KG1 (cell line): Measurements from ENCODE around the gene NPIPA7.
"Not testable (repeated sequence)": the region's sequence is repeated elsewhere in the genome, so short reads cannot be mapped to it uniquely, and the experiment has no call there.

Source experiments
- DNase-seq: peaks from one replicate; lab custom pipeline; 2025; lab: John Stamatoyannopoulos, UW

Gene NPIPA7

DNA sequence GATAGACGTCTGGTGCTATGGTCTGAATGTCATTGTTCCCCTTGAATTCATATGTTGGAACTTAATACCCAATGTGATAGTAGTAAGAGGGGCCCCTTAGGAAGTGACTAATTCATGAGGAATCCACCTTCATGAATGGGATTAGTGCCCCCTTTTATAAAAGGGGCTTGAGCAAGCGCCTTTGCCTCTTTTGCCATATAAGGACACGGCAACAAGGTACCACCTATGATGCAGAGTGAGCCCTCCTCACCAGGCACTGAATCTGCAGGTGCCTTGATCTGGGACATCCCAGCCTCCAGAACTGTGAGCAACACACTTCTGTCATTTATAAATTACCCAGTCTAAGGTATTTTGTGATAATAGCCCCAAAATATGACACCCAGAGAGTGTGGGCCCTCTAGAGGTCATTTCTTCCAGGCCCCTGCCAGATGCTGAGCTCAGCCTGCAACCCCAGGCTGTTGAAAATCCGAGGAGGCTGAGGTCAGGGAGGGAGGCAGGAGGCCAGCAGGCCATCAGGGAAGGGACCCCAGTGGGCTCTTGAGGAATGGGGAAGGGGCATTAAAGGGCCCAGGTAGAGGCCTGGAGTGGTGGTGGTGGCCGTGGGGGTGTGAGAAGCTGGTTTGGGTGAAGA lies 39.1 kb downstream of the NPIPA7 start:
- DNase-seq = not testable (repeated sequence)

GRCh38 chr16:16420515-16420914 lies 41.6 kb downstream of the NPIPA7 start:
- not testable (repeated sequence) for DNase-seq

- not testable (repeated sequence) for DNase-seq
These were observed 46.2 kb downstream of the NPIPA7 start for GRCh38 chr16:16425146-16425545.

GRCh38 chr16:16431135-16431534 lies 52.2 kb downstream of the NPIPA7 start:
- not testable (repeated sequence) for DNase-seq

- not testable (repeated sequence) for DNase-seq
These were observed 55.8 kb downstream of the NPIPA7 start for GRCh38 chr16:16434711-16435110.

DNA sequence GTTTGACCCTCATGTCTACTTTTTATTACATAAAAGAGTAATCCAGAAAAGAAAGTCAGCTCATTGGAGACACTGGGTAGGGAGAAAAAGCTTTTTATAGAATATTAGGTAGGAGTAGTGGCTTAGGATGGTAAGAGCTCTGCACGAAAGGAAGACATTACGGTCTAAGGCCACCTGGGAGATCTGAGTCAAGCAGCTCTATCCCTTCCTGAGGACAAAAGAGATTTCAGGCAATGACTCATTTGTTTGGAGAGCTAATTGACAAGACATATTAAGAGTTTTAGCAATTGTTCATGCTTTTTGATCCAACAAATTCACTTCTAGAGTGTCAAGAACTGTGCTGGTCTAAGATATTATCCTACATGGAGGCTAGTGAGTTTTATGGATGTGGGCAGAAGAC lies 62.5 kb downstream of the NPIPA7 start:
- DNase-seq = not testable (repeated sequence)
